ENCODE results near the gene HELZ.

DNA sequence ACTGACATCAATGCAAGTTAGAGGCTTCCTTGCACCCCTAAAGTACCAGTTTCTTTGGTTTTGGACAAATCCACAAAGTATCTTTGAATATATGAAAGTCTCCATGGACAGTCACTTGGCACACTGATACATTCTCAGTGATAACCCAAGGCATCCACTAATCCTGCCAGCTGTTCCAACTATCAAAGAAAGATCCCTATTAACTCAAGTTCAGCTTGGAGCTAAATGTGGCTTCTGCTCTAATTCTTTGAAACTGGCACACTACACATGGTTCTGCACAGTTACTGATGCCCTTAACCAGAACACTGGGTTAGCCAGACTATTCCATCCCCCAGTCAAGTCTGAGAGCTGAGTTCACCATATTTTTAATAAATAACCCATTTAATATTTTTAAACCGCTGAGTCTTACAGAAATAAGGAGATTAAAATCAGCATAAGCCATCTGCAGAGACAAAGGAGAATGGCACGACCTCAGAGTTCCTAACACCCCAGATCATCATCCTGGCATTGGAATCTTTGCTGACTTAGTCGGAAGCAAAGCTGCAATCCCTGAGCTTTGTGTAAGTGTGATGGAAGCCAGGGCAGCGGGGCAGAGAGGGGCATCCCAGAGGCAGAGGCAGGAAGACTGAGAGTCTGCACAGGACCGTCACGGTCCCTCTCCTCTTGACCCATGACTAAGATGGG, 194.4 kb downstream of the HELZ start:
- no peak for TF ChIP-seq EZH2 (IDR thresholded peaks at IDR 0.05; ENCODE audit: insufficient read depth, poor library complexity, severe bottlenecking)
- no peak for TF ChIP-seq EZH2phosphoT487 (IDR thresholded peaks at IDR 0.05; ENCODE audit: insufficient read depth, low read depth)
